ENCODE results near the gene FANCL. TPM values are rescaled to one million over a fixed set of nuclear protein-coding genes. Genes with fewer than 3 reads are reported as not detected.

The FANCL gene
- total and polyA plus RNA-seq, 12 donors: 7.4 to 19.2 (median 11.9) TPM

GRCh38 chr2:58163913-58164312 is 77.2 kb downstream of the FANCL start:
- Histone ChIP-seq H3K27ac (no peak overlapping the region), H3K4me1 (no peaks in the 10 kb centered on the region), H3K36me3 (peaks cover 0 to 58% (median 17%) of the 10 kb centered on the region in 9 donors), H3K27me3 (no peaks in the 10 kb centered on the region), H3K4me3 (no peak overlapping the region), H3K9me3 (no peaks in the 10 kb centered on the region)
- TF ChIP-seq, protein P1, sequence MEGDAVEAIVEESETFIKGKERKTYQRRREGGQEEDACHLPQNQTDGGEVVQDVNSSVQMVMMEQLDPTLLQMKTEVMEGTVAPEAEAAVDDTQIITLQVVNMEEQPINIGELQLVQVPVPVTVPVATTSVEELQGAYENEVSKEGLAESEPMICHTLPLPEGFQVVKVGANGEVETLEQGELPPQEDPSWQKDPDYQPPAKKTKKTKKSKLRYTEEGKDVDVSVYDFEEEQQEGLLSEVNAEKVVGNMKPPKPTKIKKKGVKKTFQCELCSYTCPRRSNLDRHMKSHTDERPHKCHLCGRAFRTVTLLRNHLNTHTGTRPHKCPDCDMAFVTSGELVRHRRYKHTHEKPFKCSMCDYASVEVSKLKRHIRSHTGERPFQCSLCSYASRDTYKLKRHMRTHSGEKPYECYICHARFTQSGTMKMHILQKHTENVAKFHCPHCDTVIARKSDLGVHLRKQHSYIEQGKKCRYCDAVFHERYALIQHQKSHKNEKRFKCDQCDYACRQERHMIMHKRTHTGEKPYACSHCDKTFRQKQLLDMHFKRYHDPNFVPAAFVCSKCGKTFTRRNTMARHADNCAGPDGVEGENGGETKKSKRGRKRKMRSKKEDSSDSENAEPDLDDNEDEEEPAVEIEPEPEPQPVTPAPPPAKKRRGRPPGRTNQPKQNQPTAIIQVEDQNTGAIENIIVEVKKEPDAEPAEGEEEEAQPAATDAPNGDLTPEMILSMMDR (IDR thresholded peaks at IDR 0.05): no peak
- ATAC-seq: no peak
- 95 to 97% methylated on average over 3 of the region's 3 CpGs for WGBS, 2 donors
- intact Hi-C loops (cut with DNase I): no loop called here
- no peak for DNase-seq

DNA sequence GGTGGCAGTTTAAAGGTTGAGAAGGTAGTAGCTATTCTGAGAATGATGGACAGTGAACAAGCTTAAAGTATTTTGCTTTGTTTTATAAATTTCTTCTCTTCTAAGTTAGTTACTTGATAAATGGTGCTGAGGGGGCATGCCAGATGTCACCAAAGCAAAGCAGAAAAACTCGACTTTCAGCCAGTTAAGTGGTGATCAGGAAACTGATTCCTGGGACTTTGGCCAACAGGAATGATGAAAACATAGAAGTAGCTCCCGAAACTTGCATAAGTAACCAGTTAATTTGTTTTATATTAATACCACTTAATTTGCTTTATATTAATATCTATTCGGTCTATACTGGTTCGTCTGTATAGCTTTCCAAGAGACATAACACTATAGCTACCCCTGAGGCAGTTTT is 82.6 kb downstream of the FANCL start:
- intact Hi-C loops (cut with DNase I): no loop called here
- Histone ChIP-seq H3K27ac (no peak overlapping the region), H3K4me1 (no peaks in the 10 kb centered on the region), H3K27me3 (no peaks in the 10 kb centered on the region), H3K4me3 (no peak overlapping the region), H3K36me3 (peaks cover 0 to 81% (median 17%) of the 10 kb centered on the region in 9 donors), H3K9me3 (peaks cover 0 to 13% (median 0%) of the 10 kb centered on the region in 11 donors)
- DNase-seq (no peak), ATAC-seq (no peak)
- TF ChIP-seq, protein P1 (IDR thresholded peaks at IDR 0.05): no peak
- WGBS, 2 donors: 77 to 82% methylated on average over 4 of the region's 4 CpGs

DNA sequence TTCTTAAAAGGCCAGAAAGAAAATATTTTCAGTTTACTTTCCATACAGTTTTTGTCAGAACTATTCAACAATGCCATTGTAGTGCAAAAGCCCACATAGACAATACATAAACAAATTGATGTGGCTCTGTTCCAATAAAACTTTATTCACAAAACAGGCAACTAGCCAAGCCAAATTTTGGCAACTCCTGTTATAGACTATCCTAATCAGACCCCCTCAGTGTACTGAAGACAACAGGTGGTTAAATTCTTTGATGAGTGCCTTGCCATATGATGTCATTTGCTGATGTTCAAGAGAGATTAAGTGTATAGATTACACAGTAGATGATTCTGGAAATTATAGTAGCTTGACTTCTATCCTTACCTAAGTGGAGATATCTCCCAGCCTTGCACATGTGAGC is 83.4 kb downstream of the FANCL start:
- peaks cover 0 to 13% (median 0%) of the 10 kb centered on the region in 11 donors for H3K9me3 ChIP-seq
- no peaks in the 10 kb centered on the region for H3K27me3 ChIP-seq
- no peak overlapping the region for H3K4me3 ChIP-seq
- intact Hi-C loops (cut with DNase I): no loop called here
- H3K27ac ChIP-seq: no peak overlapping the region
- DNase-seq (no peak), ATAC-seq (no peak)
- TF ChIP-seq, protein P1 (IDR thresholded peaks at IDR 0.05): no peak
- peaks cover 0 to 74% (median 17%) of the 10 kb centered on the region in 9 donors for H3K36me3 ChIP-seq
- no peaks in the 10 kb centered on the region for H3K4me1 ChIP-seq

- Histone ChIP-seq H3K27ac (no peak overlapping the region), H3K4me1 (no peaks in the 10 kb centered on the region), H3K27me3 (no peaks in the 10 kb centered on the region), H3K36me3 (peaks cover 0 to 64% (median 17%) of the 10 kb centered on the region in 9 donors), H3K9me3 (peaks cover 0 to 13% (median 0%) of the 10 kb centered on the region in 11 donors), H3K4me3 (no peak overlapping the region)
- DNase-seq: no peak
- TF ChIP-seq, protein P1 (IDR thresholded peaks at IDR 0.05): no peak
- no peak for ATAC-seq
- intact Hi-C loops (cut with DNase I): no loop called here
Measured at GRCh38 chr2:58156780-58157179, 84.3 kb downstream of the FANCL start.
